Measurements from ENCODE around the gene NFX1.
"Not testable (repeated sequence)": the region's sequence is repeated elsewhere in the genome, so short reads cannot be mapped to it uniquely, and the experiment has no call there.

The NFX1 gene

DNA sequence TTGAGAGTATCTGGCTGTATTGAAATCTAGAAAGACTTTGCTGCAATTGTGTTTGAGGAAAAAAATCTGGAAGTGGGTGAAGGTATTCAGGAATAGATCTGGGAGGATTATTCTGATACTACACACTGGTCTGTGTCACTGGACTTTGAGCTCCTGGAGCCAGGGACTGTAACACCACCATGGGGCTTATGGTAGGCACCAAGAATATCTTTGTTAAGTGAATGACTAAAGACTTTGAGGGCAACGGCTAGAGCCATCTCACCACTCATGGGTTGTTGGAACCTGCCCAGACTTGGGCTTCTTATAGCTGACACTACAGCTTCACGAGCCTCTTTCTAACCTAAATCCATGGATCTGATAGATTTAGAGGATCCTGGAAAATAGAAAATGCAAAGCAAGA lies 10.2 kb downstream of the NFX1 start:
- in situ Hi-C loops (cut with MboI; ENCODE audit: low sequenced_read_pairs), result no loop called here

GRCh38 chr9:33304362-33304761 lies 14.0 kb downstream of the NFX1 start:
- in situ Hi-C loops (cut with MboI; ENCODE audit: low sequenced_read_pairs), result no loop called here

GRCh38 chr9:33306037-33306436 lies 15.7 kb downstream of the NFX1 start:
- in situ Hi-C loops (cut with MboI; ENCODE audit: low sequenced_read_pairs), result no loop called here

DNA sequence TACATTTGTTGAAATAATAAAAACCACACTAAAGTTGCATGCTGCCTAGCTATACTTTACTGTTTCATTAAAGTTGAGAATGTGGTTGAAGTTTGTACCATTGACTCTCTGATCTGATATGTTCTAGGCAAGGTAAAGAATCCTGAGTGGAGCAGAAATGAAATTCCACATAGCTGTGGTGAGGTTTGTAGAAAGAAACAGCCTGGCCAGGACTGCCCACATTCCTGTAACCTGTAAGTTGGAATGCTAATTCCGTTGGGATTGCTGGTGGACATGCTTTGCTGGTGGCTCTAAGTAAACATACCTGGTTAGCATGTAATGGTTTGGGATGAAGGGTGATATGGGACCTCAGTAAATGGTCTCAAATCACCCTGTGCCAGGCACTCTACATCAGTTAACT lies 16.8 kb downstream of the NFX1 start:
- in situ Hi-C loops (cut with MboI; ENCODE audit: low sequenced_read_pairs), result no loop called here

GRCh38 chr9:33309903-33310302 lies 19.6 kb downstream of the NFX1 start:
- in situ Hi-C loops (cut with MboI; ENCODE audit: low sequenced_read_pairs), result no loop called here

- in situ Hi-C loops (cut with MboI; ENCODE audit: low sequenced_read_pairs), result no loop called here
These were observed 20.4 kb downstream of the NFX1 start for GRCh38 chr9:33310748-33311147.

DNA sequence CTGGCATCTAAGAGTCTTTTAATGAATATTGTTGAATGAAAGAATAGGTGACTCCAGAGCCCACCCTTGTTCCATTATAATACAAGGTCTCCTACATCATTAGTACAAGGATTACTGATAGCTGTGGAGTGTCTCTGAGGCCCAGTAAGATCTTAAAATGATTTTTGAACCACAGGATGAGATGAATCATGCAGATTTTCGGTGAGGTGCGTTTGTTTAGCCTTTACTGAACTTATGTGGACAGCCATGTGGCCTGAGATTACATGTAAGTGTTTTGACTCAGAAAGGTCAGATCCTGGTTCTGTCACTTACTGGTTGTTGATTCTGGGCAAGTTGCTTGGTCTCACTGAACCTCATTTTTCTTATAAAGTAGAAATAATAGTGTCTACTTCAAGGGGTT lies 21.6 kb downstream of the NFX1 start:
- in situ Hi-C loops (cut with MboI; ENCODE audit: low sequenced_read_pairs), result no loop called here

DNA sequence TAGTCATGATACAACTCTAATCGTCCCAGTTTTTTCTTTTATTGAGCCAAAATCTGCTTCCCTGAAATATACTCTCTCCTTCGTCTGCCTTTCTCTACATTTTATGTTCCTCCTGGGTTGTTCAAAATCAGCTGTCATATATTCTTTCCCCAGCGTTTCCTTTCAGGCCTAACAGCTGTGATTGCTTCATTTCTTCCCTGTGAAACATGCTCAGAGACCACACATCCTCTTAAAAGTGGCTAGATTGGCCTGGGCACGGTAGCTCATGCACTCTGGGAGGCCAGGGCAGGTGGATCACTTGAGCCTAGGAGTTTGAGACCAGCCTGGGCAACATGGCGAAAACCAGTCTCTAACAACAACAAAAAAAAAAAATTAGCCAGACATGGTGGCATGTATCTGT lies 25.1 kb downstream of the NFX1 start:
- in situ Hi-C loops (cut with MboI; ENCODE audit: low sequenced_read_pairs), result no loop called here

- in situ Hi-C loops (cut with MboI; ENCODE audit: low sequenced_read_pairs), result not testable (repeated sequence)
These were observed 26.8 kb downstream of the NFX1 start for GRCh38 chr9:33317136-33317535.

GRCh38 chr9:33318225-33318624 lies 27.9 kb downstream of the NFX1 start:
- in situ Hi-C loops (cut with MboI; ENCODE audit: low sequenced_read_pairs), result no loop called here

DNA sequence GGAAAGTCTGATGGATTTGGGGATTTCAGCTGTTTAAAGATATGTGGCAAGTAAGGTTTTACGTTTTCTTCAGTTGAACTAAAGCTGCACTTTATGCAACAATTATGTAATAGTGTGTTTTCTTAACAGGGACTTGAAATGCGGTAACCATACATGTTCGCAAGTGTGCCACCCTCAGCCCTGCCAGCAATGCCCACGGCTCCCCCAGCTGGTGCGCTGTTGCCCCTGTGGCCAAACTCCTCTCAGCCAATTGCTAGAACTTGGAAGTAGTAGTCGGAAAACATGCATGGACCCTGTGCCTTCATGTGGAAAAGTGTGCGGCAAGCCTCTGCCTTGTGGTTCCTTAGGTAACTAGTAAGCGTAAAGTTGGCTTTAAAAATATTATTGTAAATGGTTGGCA lies 28.5 kb downstream of the NFX1 start:
- in situ Hi-C loops (cut with MboI; ENCODE audit: low sequenced_read_pairs), result no loop called here

DNA sequence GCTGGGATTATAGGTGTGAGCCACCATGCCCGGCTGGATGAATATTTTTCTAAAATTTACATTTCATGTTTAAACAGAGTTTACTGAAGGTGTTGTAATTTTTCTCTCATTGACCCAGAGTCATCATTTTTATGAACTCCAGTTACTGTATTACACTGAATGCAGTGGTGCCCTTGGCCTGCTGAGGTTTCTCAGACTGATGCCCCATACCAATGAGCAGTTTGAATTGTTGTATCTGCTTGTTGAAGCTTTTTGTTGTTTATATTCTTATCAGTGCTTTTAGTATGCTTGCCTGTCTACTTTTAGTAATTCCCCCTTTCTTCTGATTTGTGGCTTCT lies 29.9 kb downstream of the NFX1 start:
- in situ Hi-C loops (cut with MboI; ENCODE audit: low sequenced_read_pairs), result no loop called here

GRCh38 chr9:33320568-33321261 lies 30.4 kb downstream of the NFX1 start:
- in situ Hi-C loops (cut with MboI; ENCODE audit: low sequenced_read_pairs), result no loop called here

GRCh38 chr9:33329117-33329563 lies 38.8 kb downstream of the NFX1 start:
- in situ Hi-C loops (cut with MboI; ENCODE audit: low sequenced_read_pairs), result loop anchor here (25.0 kb wide), 1 partner anchor 292 kb away; the partner anchor contains the start of gene DNAJA1

DNA sequence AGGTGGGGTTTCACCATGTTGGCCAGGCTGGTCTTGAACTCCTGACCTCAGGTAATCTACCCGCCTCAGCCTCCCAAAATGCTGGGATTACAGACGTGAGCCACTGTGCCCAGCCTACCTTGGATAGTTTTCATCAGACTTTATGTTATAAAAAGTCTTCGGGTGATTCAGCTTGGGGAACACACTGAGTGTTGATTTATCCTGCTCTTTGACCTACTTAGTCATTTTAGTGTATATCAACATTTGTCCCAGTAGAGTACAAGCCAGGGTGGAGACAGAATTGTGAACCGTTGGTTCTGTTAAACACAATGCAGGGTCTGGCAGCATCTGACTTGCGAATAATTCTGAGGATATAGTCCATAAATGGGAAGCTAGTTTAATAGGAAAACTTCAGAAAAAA lies 39.7 kb downstream of the NFX1 start:
- in situ Hi-C loops (cut with MboI; ENCODE audit: low sequenced_read_pairs), result loop anchor here (25.0 kb wide), 1 partner anchor 293 kb away; the partner anchor contains the start of gene DNAJA1

GRCh38 chr9:33331377-33331891 lies 41.1 kb downstream of the NFX1 start:
- in situ Hi-C loops (cut with MboI; ENCODE audit: low sequenced_read_pairs), result loop anchor here (25.0 kb wide), 1 partner anchor 294 kb away; the partner anchor contains the start of gene DNAJA1

- in situ Hi-C loops (cut with MboI; ENCODE audit: low sequenced_read_pairs), result loop anchor here (25.0 kb wide), 1 partner anchor 295 kb away; the partner anchor contains the start of gene DNAJA1
These were observed 41.7 kb downstream of the NFX1 start for GRCh38 chr9:33332011-33332410.

DNA sequence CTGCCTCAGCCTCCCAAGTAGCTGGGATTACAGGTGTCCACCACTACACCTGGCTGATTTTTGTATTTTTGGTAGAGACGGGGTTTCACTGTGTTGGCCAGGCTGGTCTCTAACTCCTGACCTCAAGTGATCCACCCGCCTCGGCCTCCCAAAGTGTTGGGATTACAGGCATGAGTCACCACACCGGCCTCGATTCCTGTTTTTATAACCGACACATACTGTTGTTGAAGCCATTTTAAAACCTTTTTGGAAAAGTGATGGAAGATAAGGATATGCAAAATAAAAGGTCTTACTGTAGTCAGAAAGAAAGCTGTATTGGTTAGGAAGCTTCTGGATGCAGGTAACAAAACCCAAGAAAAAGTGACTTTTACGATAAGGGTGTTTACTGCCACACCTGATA lies 42.6 kb downstream of the NFX1 start:
- in situ Hi-C loops (cut with MboI; ENCODE audit: low sequenced_read_pairs), result loop anchor here (25.0 kb wide), 1 partner anchor 296 kb away; the partner anchor contains the start of gene DNAJA1

- in situ Hi-C loops (cut with MboI; ENCODE audit: low sequenced_read_pairs), result loop anchor here (25.0 kb wide), 1 partner anchor 303 kb away; the partner anchor contains the start of gene DNAJA1
These were observed 49.9 kb downstream of the NFX1 start for GRCh38 chr9:33340186-33340585.

DNA sequence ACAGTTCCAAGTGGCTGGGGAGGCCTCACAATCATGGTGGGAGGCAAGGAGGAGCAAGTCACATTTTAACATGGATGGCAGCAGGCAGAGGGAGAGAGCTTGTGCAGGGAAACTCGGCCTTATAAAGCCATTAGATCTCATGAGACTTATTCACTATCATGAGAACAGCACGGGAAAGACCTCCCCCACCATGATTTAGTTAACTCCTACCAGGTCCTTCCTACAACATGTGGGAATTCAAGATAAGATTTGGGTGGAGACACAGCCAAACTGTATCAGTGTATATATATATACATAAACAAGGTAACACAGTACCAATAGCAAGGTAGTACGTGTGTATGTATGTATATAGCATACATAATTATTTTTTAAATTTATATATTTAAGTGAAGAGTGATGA lies 50.9 kb downstream of the NFX1 start:
- in situ Hi-C loops (cut with MboI; ENCODE audit: low sequenced_read_pairs), result loop anchor here (25.0 kb wide), 1 partner anchor 304 kb away; the partner anchor contains the start of gene DNAJA1

DNA sequence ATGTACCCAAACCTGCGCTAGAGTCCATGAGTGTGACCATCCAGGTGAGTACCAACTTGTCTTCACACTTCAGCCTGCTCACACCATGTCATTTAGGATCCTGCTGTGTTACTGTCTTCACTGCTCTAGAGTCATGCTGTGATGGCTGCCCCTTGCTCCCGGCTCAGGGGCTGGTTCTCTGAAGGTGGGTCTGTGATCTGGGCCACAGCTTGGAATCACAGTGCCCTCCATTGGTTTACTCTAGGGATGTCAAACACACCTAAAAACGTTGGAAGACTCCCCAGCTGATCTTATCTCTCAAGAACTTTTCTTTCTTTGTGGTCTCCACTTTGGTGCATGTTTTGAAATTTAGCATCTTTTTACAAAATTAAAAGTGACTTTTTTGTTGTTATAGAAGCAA lies 53.8 kb downstream of the NFX1 start:
- in situ Hi-C loops (cut with MboI; ENCODE audit: low sequenced_read_pairs), result loop anchor here (25.0 kb wide), 1 partner anchor 307 kb away; the partner anchor contains the start of gene DNAJA1

DNA sequence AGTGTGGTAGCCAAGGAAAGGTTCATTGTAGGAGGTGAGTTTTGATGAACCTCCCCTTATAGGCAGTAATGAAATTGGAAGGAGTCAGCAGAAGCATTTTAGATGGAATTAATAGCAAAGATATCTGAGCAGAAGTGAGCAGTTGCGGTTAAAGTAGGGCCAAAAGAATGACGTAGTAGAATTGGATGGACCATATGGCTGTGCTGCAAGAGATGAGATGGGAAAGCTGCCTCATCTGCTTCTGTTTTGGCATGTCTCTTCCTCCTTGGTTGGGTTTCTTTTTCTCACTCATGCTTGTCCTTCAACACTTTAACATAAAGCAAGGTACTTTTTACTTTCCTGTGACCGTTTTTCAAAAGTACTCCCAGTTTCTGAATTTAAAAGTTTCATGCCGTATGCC lies 56.2 kb downstream of the NFX1 start:
- in situ Hi-C loops (cut with MboI; ENCODE audit: low sequenced_read_pairs), result loop anchor here (25.0 kb wide), 1 partner anchor 309 kb away; the partner anchor contains the start of gene DNAJA1
